ENCODE results near the gene TVP23A.
"Not testable (repeated sequence)": the region's sequence is repeated elsewhere in the genome, so short reads cannot be mapped to it uniquely, and the experiment has no call there.

The TVP23A gene

GRCh38 chr16:10787304-10787703, 31.3 kb downstream of the TVP23A start:
- Histone ChIP-seq H3K27me3 (no peaks in the 10 kb centered on the region), H3K4me3 (ENCODE audit: low read depth in 1 of 2, low read length in 1 of 2) (no peak overlapping the region), H3K36me3 (no peaks in the 10 kb centered on the region), H3K9me3 (no peaks in the 10 kb centered on the region), H3K27ac (no peak overlapping the region), H3K4me1 (ENCODE audit: control insufficient read depth in 1 of 2, insufficient read depth in 1 of 2, low read depth in 1 of 2, low read length in 1 of 2) (peaks cover 0 to 3% of the 10 kb centered on the region in 2 experiments)
- no peak for TF ChIP-seq CTCF (IDR thresholded peaks at IDR 0.05)

GRCh38 chr16:10782628-10783027, 36.0 kb downstream of the TVP23A start:
- H3K4me3 ChIP-seq (ENCODE audit: low read depth in 1 of 2, low read length in 1 of 2): no peak overlapping the region
- no peaks in the 10 kb centered on the region for H3K36me3 ChIP-seq
- no peaks in the 10 kb centered on the region for H3K4me1 ChIP-seq (ENCODE audit: control insufficient read depth in 1 of 2, insufficient read depth in 1 of 2, low read depth in 1 of 2, low read length in 1 of 2)
- no peaks in the 10 kb centered on the region for H3K27me3 ChIP-seq
- TF ChIP-seq CTCF (IDR thresholded peaks at IDR 0.05): no peak
- no peak overlapping the region for H3K27ac ChIP-seq
- no peaks in the 10 kb centered on the region for H3K9me3 ChIP-seq

DNA sequence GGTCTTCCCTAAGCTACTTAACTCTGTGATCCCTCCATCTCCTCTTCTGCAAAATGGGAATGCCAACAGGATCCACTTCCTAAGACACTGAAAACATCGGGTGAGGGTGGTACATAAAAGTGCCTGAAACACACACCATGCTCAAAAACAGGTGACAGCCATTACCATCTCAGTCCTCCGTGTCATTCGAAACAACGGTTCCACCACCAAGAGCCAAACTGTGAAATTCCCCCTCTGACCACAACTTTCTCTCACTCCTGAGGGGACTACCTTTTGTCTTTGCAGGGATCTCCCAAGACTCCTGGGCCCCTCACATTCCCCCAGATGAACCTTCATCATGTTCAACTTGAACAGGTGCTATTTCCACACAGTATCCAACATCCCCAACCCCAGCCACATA, 38.0 kb downstream of the TVP23A start:
- no peak for TF ChIP-seq CTCF (IDR thresholded peaks at IDR 0.05)
- no peak overlapping the region for H3K4me3 ChIP-seq (ENCODE audit: low read depth in 1 of 2, low read length in 1 of 2)
- no peak overlapping the region for H3K27ac ChIP-seq
- H3K36me3 ChIP-seq: no peaks in the 10 kb centered on the region
- H3K27me3 ChIP-seq: no peaks in the 10 kb centered on the region
- no peaks in the 10 kb centered on the region for H3K9me3 ChIP-seq
- H3K4me1 ChIP-seq (ENCODE audit: control insufficient read depth in 1 of 2, insufficient read depth in 1 of 2, low read depth in 1 of 2, low read length in 1 of 2): no peaks in the 10 kb centered on the region

DNA sequence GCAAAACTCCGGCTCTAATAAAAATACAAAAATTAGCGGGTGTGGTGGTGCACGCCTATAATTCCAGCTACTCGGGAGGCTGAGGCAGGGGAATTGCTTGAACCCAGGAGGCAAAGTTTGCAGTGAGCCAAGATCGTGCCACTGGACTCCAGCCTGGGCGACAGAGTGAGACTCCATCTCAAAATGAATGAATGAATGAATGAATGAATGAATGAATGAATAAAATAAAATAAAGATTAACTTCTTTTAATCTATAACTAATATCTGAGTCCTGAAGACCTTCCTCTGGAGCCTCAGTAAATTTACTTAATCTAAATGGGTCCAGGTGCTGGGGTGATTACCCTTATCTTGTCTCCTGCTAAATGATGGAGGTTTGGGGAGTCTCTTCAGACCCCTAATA, 38.7 kb downstream of the TVP23A start:
- H3K36me3 ChIP-seq; H3K27ac ChIP-seq; H3K9me3 ChIP-seq; H3K4me3 ChIP-seq (ENCODE audit: low read depth in 1 of 2, low read length in 1 of 2); H3K27me3 ChIP-seq; H3K4me1 ChIP-seq (ENCODE audit: control insufficient read depth in 1 of 2, insufficient read depth in 1 of 2, low read depth in 1 of 2, low read length in 1 of 2): not testable (repeated sequence)

- Histone ChIP-seq H3K27ac (no peak overlapping the region), H3K27me3 (no peaks in the 10 kb centered on the region), H3K36me3 (no peaks in the 10 kb centered on the region), H3K4me3 (ENCODE audit: low read depth in 1 of 2, low read length in 1 of 2) (no peak overlapping the region), H3K9me3 (no peaks in the 10 kb centered on the region), H3K4me1 (ENCODE audit: control insufficient read depth in 1 of 2, insufficient read depth in 1 of 2, low read depth in 1 of 2, low read length in 1 of 2) (peaks cover 9 to 18% of the 10 kb centered on the region in 2 experiments)
- no peak for TF ChIP-seq CTCF (IDR thresholded peaks at IDR 0.05)
Observed at GRCh38 chr16:10777356-10777755, 41.2 kb downstream of the TVP23A start.

GRCh38 chr16:10776923-10777322, 41.7 kb downstream of the TVP23A start:
- not testable (repeated sequence) for H3K36me3 ChIP-seq; H3K9me3 ChIP-seq; H3K27ac ChIP-seq; H3K27me3 ChIP-seq; H3K4me3 ChIP-seq (ENCODE audit: low read depth in 1 of 2, low read length in 1 of 2)
- H3K4me1 ChIP-seq (ENCODE audit: control insufficient read depth in 1 of 2, insufficient read depth in 1 of 2, low read depth in 1 of 2, low read length in 1 of 2): peaks cover 11 to 23% of the 10 kb centered on the region in 2 experiments

GRCh38 chr16:10776280-10776679, 42.3 kb downstream of the TVP23A start:
- Histone ChIP-seq H3K9me3 (no peaks in the 10 kb centered on the region), H3K36me3 (no peaks in the 10 kb centered on the region), H3K27me3 (no peaks in the 10 kb centered on the region), H3K4me3 (ENCODE audit: low read depth in 1 of 2, low read length in 1 of 2) (no peak overlapping the region), H3K27ac (no peak overlapping the region), H3K4me1 (ENCODE audit: control insufficient read depth in 1 of 2, insufficient read depth in 1 of 2, low read depth in 1 of 2, low read length in 1 of 2) (peaks cover 11 to 29% of the 10 kb centered on the region in 2 experiments)
- TF ChIP-seq CTCF (IDR thresholded peaks at IDR 0.05): no peak
